ENCODE data around the gene SPRED2.

Gene SPRED2

DNA sequence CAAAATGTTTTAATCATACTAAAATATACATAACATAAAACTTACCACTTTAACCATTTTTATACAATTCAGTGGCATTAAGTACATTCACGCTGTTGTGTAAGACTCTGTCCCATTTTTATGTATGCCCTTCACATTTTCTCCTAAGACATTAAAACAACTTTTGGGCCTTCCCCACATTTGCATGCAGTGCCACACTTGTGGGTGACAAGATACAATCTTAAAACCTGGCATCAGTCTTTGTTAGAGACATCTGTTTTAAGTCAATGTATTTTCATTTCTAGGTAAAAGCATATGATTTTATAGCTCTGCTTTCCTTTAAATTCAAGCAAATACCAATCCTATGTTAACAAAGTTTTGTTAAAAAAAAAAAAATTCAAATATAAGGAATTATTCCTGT lies 17.3 kb downstream of the SPRED2 start:
- TF ChIP-seq POLR2AphosphoS5 (IDR thresholded peaks at IDR 0.05; ENCODE audit: low read depth) (no peak), REST (IDR thresholded peaks at IDR 0.05; ENCODE audit: insufficient replicate concordance, low read depth) (no peak), SPI1 (IDR thresholded peaks at IDR 0.05; ENCODE audit: borderline replicate concordance, low read depth) (no peak), CTCF (IDR thresholded peaks at IDR 0.05; ENCODE audit: insufficient read depth, low read length) (no peak), GABPA (IDR thresholded peaks at IDR 0.05; ENCODE audit: low read depth) (no peak)

DNA sequence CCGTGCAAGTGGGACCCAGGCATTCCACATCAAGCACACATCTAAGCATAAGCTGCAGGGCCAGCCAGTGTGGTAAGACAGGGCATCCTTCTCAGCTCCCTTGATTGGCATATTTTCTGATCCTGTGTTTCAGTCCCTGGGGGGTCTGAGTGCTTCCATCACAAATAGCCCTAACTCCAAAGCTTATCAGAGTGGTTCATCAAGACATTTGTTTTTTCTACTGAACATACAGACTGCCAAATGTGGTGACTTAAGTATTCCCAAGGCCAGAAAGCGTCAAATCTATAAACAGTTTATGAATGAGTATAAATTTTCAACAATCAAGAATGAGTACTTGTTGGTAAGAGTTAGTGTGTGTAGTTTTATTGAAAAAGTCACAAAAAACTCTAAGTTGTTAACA lies 18.8 kb downstream of the SPRED2 start:
- TF ChIP-seq CTCF (IDR thresholded peaks at IDR 0.05; ENCODE audit: insufficient read depth, low read length) (no peak), REST (IDR thresholded peaks at IDR 0.05; ENCODE audit: insufficient replicate concordance, low read depth) (no peak), POLR2AphosphoS5 (IDR thresholded peaks at IDR 0.05; ENCODE audit: low read depth) (no peak), SPI1 (IDR thresholded peaks at IDR 0.05; ENCODE audit: borderline replicate concordance, low read depth) (no peak), GABPA (IDR thresholded peaks at IDR 0.05; ENCODE audit: low read depth) (no peak)
- H3K27ac ChIP-seq (replicated peaks): no peak overlapping the region
- DNase-seq (ENCODE audit: low read depth in 1 of 2, low spot score in 1 of 2): no peak
- no peak overlapping the region for H3K4me3 ChIP-seq (replicated peaks; ENCODE audit: insufficient read depth, low read length)
- H3K27me3 ChIP-seq (ENCODE audit: insufficient read depth, poor library complexity, severe bottlenecking): no peaks in the 10 kb centered on the region

More for the DNA sequence above, 17.3 kb downstream of the SPRED2 start:
- DNase-seq (ENCODE audit: low read depth in 1 of 2, low spot score in 1 of 2): no peak
- Histone ChIP-seq H3K4me3 (replicated peaks; ENCODE audit: insufficient read depth, low read length) (no peak overlapping the region), H3K27ac (replicated peaks) (no peak overlapping the region), H3K27me3 (ENCODE audit: insufficient read depth, poor library complexity, severe bottlenecking) (no peaks in the 10 kb centered on the region)

GRCh38 chr2:65413106-65413505 lies 19.3 kb downstream of the SPRED2 start:
- H3K27ac ChIP-seq (replicated peaks): no peak overlapping the region
- H3K4me3 ChIP-seq (replicated peaks; ENCODE audit: insufficient read depth, low read length): no peak overlapping the region

More at GRCh38 chr2:65413106-65413505, 19.3 kb downstream of the SPRED2 start:
- H3K27me3 ChIP-seq (ENCODE audit: insufficient read depth, poor library complexity, severe bottlenecking): no peaks in the 10 kb centered on the region
- TF ChIP-seq POLR2AphosphoS5 (IDR thresholded peaks at IDR 0.05; ENCODE audit: low read depth) (no peak), SPI1 (IDR thresholded peaks at IDR 0.05; ENCODE audit: borderline replicate concordance, low read depth) (no peak), CTCF (IDR thresholded peaks at IDR 0.05; ENCODE audit: insufficient read depth, low read length) (no peak), GABPA (IDR thresholded peaks at IDR 0.05; ENCODE audit: low read depth) (no peak), REST (IDR thresholded peaks at IDR 0.05; ENCODE audit: insufficient replicate concordance, low read depth) (no peak)
- DNase-seq (ENCODE audit: low read depth in 1 of 2, low spot score in 1 of 2): no peak
